ENCODE measurements around the gene IVD.
"Not testable (repeated sequence)": the region's sequence is repeated elsewhere in the genome, so short reads cannot be mapped to it uniquely, and the experiment has no call there.

Gene IVD

GRCh38 chr15:40448354-40448753 is 42.8 kb downstream of the IVD start:
- H3K27me3 ChIP-seq (replicated peaks in 2 of 5; ENCODE audit: control insufficient read depth in 4 of 5, insufficient read depth in 5 of 5, low read length in 4 of 5), result no peaks in the 10 kb centered on the region
- no peaks in the 10 kb centered on the region for H3K9me3 ChIP-seq (ENCODE audit: control extremely low read depth in 1 of 5, control insufficient read depth in 4 of 5, insufficient read depth in 2 of 5, low read depth in 1 of 5, low read length in 4 of 5)
- H3K4me3 ChIP-seq (ENCODE audit: control insufficient read depth in 1 of 7, extremely low read depth in 1 of 7, insufficient read depth in 4 of 7, low read depth in 2 of 7, low read length in 6 of 7), result no peak overlapping the region
- 100% methylated on average over 3 of the region's 4 CpGs for WGBS (ENCODE audit: insufficient coverage)
- POLR2A ChIA-PET, result no interaction called here
- H3K4me1 ChIP-seq (ENCODE audit: control extremely low read depth in 1 of 4, control insufficient read depth in 4 of 4, insufficient read depth in 4 of 4, low read length in 3 of 4), result peaks cover 2 to 54% (median 40%) of the 10 kb centered on the region in 4 experiments
- no peak overlapping the region for H3K27ac ChIP-seq (ENCODE audit: insufficient read depth in 1 of 2, low read depth in 1 of 2, low read length in 2 of 2, poor library complexity in 1 of 2, severe bottlenecking in 2 of 2)
- CTCF ChIA-PET, result no interaction called here
- peaks cover 0 to 2% (median 0%) of the 10 kb centered on the region in 4 experiments for H3K36me3 ChIP-seq (ENCODE audit: control insufficient read depth in 4 of 4, insufficient read depth in 4 of 4, low read length in 3 of 4)
- no peak for DNase-seq

- ChIA-PET CTCF (no interaction called here), POLR2A (interaction anchor here (1.1 kb wide), 1 partner anchor 10 kb away, joined by 3 read pairs; no protein-coding TSS in a partner anchor)
- Histone ChIP-seq H3K27me3 (replicated peaks in 2 of 5; ENCODE audit: control insufficient read depth in 4 of 5, insufficient read depth in 5 of 5, low read length in 4 of 5) (no peaks in the 10 kb centered on the region), H3K36me3 (ENCODE audit: control insufficient read depth in 4 of 4, insufficient read depth in 4 of 4, low read length in 3 of 4) (no peaks in the 10 kb centered on the region), H3K27ac (ENCODE audit: insufficient read depth in 1 of 2, low read depth in 1 of 2, low read length in 2 of 2, poor library complexity in 1 of 2, severe bottlenecking in 2 of 2) (no peak overlapping the region), H3K4me1 (ENCODE audit: control extremely low read depth in 1 of 4, control insufficient read depth in 4 of 4, insufficient read depth in 4 of 4, low read length in 3 of 4) (peaks cover 2 to 54% (median 43%) of the 10 kb centered on the region in 4 experiments), H3K4me3 (ENCODE audit: control insufficient read depth in 1 of 7, extremely low read depth in 1 of 7, insufficient read depth in 4 of 7, low read depth in 2 of 7, low read length in 6 of 7) (no peak overlapping the region), H3K9me3 (ENCODE audit: control extremely low read depth in 1 of 5, control insufficient read depth in 4 of 5, insufficient read depth in 2 of 5, low read depth in 1 of 5, low read length in 4 of 5) (no peaks in the 10 kb centered on the region)
- no peak for DNase-seq
These were observed 43.7 kb downstream of the IVD start for GRCh38 chr15:40449275-40449674.

DNA sequence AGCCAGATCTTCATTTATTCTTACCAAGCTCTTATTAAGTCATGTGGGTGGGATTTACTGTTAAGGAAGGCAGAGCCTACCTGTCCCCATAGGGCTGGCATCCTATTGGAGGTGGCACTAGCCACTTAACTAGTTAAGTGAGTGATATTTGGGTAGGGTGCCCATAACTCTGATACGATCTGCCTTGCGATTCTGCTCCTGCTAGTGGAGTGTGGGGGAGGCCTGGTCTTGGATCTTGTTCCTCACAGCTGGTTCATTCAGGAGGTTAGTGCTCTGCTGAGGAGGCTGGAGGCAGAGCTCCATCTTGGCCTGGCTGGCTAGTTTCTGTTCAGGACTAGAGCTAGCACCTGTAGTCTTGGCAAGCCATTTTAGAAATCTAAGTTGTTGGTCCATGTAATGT is 44.5 kb downstream of the IVD start:
- CTCF ChIA-PET, result interaction anchor here (0.9 to 5.7 kb wide), 2 partner anchors 7 to 23 kb away, joined by 3 to 29 read pairs; no protein-coding TSS in a partner anchor
- Histone ChIP-seq H3K9me3 (ENCODE audit: control extremely low read depth in 1 of 5, control insufficient read depth in 4 of 5, insufficient read depth in 2 of 5, low read depth in 1 of 5, low read length in 4 of 5) (no peaks in the 10 kb centered on the region), H3K4me1 (ENCODE audit: control extremely low read depth in 1 of 4, control insufficient read depth in 4 of 4, insufficient read depth in 4 of 4, low read length in 3 of 4) (peaks cover 0 to 55% (median 43%) of the 10 kb centered on the region in 4 experiments), H3K36me3 (ENCODE audit: control insufficient read depth in 4 of 4, insufficient read depth in 4 of 4, low read length in 3 of 4) (no peaks in the 10 kb centered on the region), H3K27me3 (replicated peaks in 2 of 5; ENCODE audit: control insufficient read depth in 4 of 5, insufficient read depth in 5 of 5, low read length in 4 of 5) (no peaks in the 10 kb centered on the region), H3K4me3 (ENCODE audit: control insufficient read depth in 1 of 7, extremely low read depth in 1 of 7, insufficient read depth in 4 of 7, low read depth in 2 of 7, low read length in 6 of 7) (no peak overlapping the region), H3K27ac (ENCODE audit: insufficient read depth in 1 of 2, low read depth in 1 of 2, low read length in 2 of 2, poor library complexity in 1 of 2, severe bottlenecking in 2 of 2) (no peak overlapping the region)
- DNase-seq, result no peak
- POLR2A ChIA-PET, result interaction anchor here (0.6 to 1.1 kb wide), 3 partner anchors 9 to 114 kb away, joined by 3 to 4 read pairs (median 3); partner anchors contain the start of gene CCDC32
- no CpG with 5 or more reads among the region's 2 CpGs for WGBS (ENCODE audit: insufficient coverage)

GRCh38 chr15:40451527-40452158 is 46.0 kb downstream of the IVD start:
- DNase-seq, result no peak
- POLR2A ChIA-PET, result interaction anchor here (0.6 kb wide), 1 partner anchor 46 kb away, joined by 3 read pairs; no protein-coding TSS in a partner anchor
- Histone ChIP-seq H3K27me3 (replicated peaks in 2 of 5; ENCODE audit: control insufficient read depth in 4 of 5, insufficient read depth in 5 of 5, low read length in 4 of 5) (no peaks in the 10 kb centered on the region), H3K4me1 (ENCODE audit: control extremely low read depth in 1 of 4, control insufficient read depth in 4 of 4, insufficient read depth in 4 of 4, low read length in 3 of 4) (peaks cover 0 to 64% (median 36%) of the 10 kb centered on the region in 4 experiments), H3K27ac (ENCODE audit: insufficient read depth in 1 of 2, low read depth in 1 of 2, low read length in 2 of 2, poor library complexity in 1 of 2, severe bottlenecking in 2 of 2) (no peak overlapping the region), H3K36me3 (ENCODE audit: control insufficient read depth in 4 of 4, insufficient read depth in 4 of 4, low read length in 3 of 4) (no peaks in the 10 kb centered on the region), H3K4me3 (ENCODE audit: control insufficient read depth in 1 of 7, extremely low read depth in 1 of 7, insufficient read depth in 4 of 7, low read depth in 2 of 7, low read length in 6 of 7) (no peak overlapping the region), H3K9me3 (ENCODE audit: control extremely low read depth in 1 of 5, control insufficient read depth in 4 of 5, insufficient read depth in 2 of 5, low read depth in 1 of 5, low read length in 4 of 5) (no peaks in the 10 kb centered on the region)
- CTCF ChIA-PET, result interaction anchor here (1.4 to 5.7 kb wide), 3 partner anchors 8 to 61 kb away, joined by 3 to 29 read pairs (median 7); partner anchors contain the start of gene BAHD1
- 93% methylated on average over 3 of the region's 3 CpGs for WGBS (ENCODE audit: insufficient coverage)

GRCh38 chr15:40452296-40453090 is 46.9 kb downstream of the IVD start:
- ChIA-PET CTCF (interaction anchor here (2.2 to 5.7 kb wide), 2 partner anchors 9 to 12 kb away, joined by 7 to 29 read pairs; partner anchors contain the start of gene BAHD1), POLR2A (no interaction called here)
- Histone ChIP-seq H3K9me3 (ENCODE audit: control extremely low read depth in 1 of 5, control insufficient read depth in 4 of 5, insufficient read depth in 2 of 5, low read depth in 1 of 5, low read length in 4 of 5) (no peaks in the 10 kb centered on the region), H3K27me3 (replicated peaks in 2 of 5; ENCODE audit: control insufficient read depth in 4 of 5, insufficient read depth in 5 of 5, low read length in 4 of 5) (no peaks in the 10 kb centered on the region), H3K27ac (ENCODE audit: insufficient read depth in 1 of 2, low read depth in 1 of 2, low read length in 2 of 2, poor library complexity in 1 of 2, severe bottlenecking in 2 of 2) (no peak overlapping the region), H3K4me3 (ENCODE audit: control insufficient read depth in 1 of 7, extremely low read depth in 1 of 7, insufficient read depth in 4 of 7, low read depth in 2 of 7, low read length in 6 of 7) (no peak overlapping the region), H3K36me3 (ENCODE audit: control insufficient read depth in 4 of 4, insufficient read depth in 4 of 4, low read length in 3 of 4) (no peaks in the 10 kb centered on the region), H3K4me1 (ENCODE audit: control extremely low read depth in 1 of 4, control insufficient read depth in 4 of 4, insufficient read depth in 4 of 4, low read length in 3 of 4) (peaks cover 0 to 64% (median 36%) of the 10 kb centered on the region in 4 experiments)
- no peak for DNase-seq
- 78% methylated on average over 6 of the region's 11 CpGs for WGBS (ENCODE audit: insufficient coverage)

GRCh38 chr15:40453941-40454340 is 48.3 kb downstream of the IVD start:
- H3K9me3 ChIP-seq (ENCODE audit: control extremely low read depth in 1 of 5, control insufficient read depth in 4 of 5, insufficient read depth in 2 of 5, low read depth in 1 of 5, low read length in 4 of 5); H3K27me3 ChIP-seq (replicated peaks in 2 of 5; ENCODE audit: control insufficient read depth in 4 of 5, insufficient read depth in 5 of 5, low read length in 4 of 5); POLR2A ChIA-PET; H3K27ac ChIP-seq (ENCODE audit: insufficient read depth in 1 of 2, low read depth in 1 of 2, low read length in 2 of 2, poor library complexity in 1 of 2, severe bottlenecking in 2 of 2): not testable (repeated sequence)
- CTCF ChIA-PET, result interaction anchor here (0.8 to 5.7 kb wide), 2 partner anchors 11 to 15 kb away, joined by 3 to 29 read pairs; no protein-coding TSS in a partner anchor
- WGBS (ENCODE audit: insufficient coverage), result 0% methylated on average over 1 of the region's 3 CpGs
- Histone ChIP-seq H3K36me3 (ENCODE audit: control insufficient read depth in 4 of 4, insufficient read depth in 4 of 4, low read length in 3 of 4) (peaks cover 0 to 10% (median 9%) of the 10 kb centered on the region in 4 experiments), H3K4me3 (ENCODE audit: control insufficient read depth in 1 of 7, extremely low read depth in 1 of 7, insufficient read depth in 4 of 7, low read depth in 2 of 7, low read length in 6 of 7) (peak overlapping the region in 1 of 7 experiments; percentile 16), H3K4me1 (ENCODE audit: control extremely low read depth in 1 of 4, control insufficient read depth in 4 of 4, insufficient read depth in 4 of 4, low read length in 3 of 4) (peaks cover 0 to 64% (median 36%) of the 10 kb centered on the region in 4 experiments)
- peak in 2 of 3 donors; percentile 34 to 47 for DNase-seq

Data from common myeloid progenitor, CD34-positive (primary cell).